IPS DF 6.9 (cell line): ENCODE data around the gene VEPH1.

Experiments used
- DNase-seq: peaks from one replicate; pipeline ENCODE4 v3.0.0-alpha.2; 2013; ENCODE audit warnings: low read depth, low spot score
- H3K27ac ChIP-seq: one replicate; pipeline ENCODE4 v1.5.1; 2013; ENCODE audit warnings: low read length, control low read depth
- H3K27me3 ChIP-seq: 2 replicates; pipeline ENCODE4 v1.6.1; 2013; ENCODE audit warnings: mild to moderate bottlenecking, low read length; ENCODE audit not compliant: control insufficient read depth, insufficient read depth
- H3K36me3 ChIP-seq: 2 replicates; pipeline ENCODE4 v1.6.1; 2013; ENCODE audit warnings: low read length; ENCODE audit not compliant: control insufficient read depth, insufficient read depth
- H3K4me1 ChIP-seq: 2 replicates; pipeline ENCODE4 v1.6.1; 2013; ENCODE audit warnings: low read length; ENCODE audit not compliant: control insufficient read depth, insufficient read depth
- H3K4me3 ChIP-seq: 2 replicates; pipeline ENCODE4 v1.5.1; 2013; ENCODE audit warnings: mild to moderate bottlenecking, low read length
- H3K9me3 ChIP-seq: 2 replicates; pipeline ENCODE4 v1.6.1; 2013; ENCODE audit warnings: low read length, inconsistent platforms; ENCODE audit not compliant: control insufficient read depth, insufficient read depth
- WGBS: extraction: QIAGEN DNeasy Blood & Tissue Kit; methylation state at CpG from one replicate; pipeline ENCODE4 v1.1.7; 2013; ENCODE audit warnings: mixed read lengths, missing lambda C conversion rate; ENCODE audit not compliant: insufficient read length, insufficient coverage; 5-methylcytosine and 5-hydroxymethylcytosine counted together

VEPH1 gene

DNA sequence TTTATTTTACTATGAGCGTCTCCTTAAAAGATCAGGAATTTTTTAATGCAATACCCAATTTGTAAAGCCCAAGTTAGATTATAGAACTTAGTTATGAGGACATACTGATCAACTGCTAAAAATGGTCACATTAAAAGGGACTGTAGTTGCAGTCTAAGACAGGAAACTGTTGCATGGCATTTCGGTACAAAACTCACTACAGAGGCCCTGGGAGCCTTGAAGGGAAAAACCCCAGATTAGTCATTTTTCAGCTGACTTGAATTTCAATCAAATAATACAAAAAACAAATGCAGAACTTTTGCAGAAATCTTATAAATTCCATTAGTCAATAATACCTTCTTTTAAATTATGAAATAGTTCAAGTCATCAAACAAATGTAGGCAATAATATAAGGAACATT, 73.5 kb downstream of the VEPH1 start:
- no CpG with 5 or more reads among the region's 2 CpGs for WGBS
- Histone ChIP-seq H3K27ac (no peak overlapping the region), H3K27me3 (no peaks in the 10 kb centered on the region), H3K36me3 (no peaks in the 10 kb centered on the region), H3K4me1 (no peaks in the 10 kb centered on the region), H3K9me3 (no peaks in the 10 kb centered on the region), H3K4me3 (no peak overlapping the region)
- no peak for DNase-seq

DNA sequence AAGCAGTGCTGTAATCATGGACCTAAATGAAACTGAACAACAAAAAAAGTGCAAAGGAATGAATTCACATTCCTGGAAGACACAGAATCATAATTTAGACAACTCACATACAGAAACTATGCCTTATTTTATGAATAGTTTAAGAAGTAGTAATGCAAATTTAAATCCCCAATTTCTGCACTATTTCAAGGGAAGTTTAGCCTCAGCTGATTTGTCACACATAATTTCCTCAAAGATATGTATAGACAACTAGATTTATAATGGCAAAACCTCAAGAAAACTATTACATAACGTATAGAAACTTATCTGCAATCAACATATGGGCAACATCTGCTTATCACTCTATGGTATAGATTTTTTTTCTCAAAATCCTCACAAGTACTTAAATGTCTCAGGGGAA, 74.4 kb downstream of the VEPH1 start:
- WGBS, result no CpG with 5 or more reads among the region's 1 CpG
- H3K36me3 ChIP-seq, result no peaks in the 10 kb centered on the region
- H3K4me1 ChIP-seq, result no peaks in the 10 kb centered on the region
- no peak for DNase-seq
- H3K27me3 ChIP-seq, result no peaks in the 10 kb centered on the region
- no peak overlapping the region for H3K27ac ChIP-seq
- H3K4me3 ChIP-seq, result no peak overlapping the region
- H3K9me3 ChIP-seq, result no peaks in the 10 kb centered on the region

DNA sequence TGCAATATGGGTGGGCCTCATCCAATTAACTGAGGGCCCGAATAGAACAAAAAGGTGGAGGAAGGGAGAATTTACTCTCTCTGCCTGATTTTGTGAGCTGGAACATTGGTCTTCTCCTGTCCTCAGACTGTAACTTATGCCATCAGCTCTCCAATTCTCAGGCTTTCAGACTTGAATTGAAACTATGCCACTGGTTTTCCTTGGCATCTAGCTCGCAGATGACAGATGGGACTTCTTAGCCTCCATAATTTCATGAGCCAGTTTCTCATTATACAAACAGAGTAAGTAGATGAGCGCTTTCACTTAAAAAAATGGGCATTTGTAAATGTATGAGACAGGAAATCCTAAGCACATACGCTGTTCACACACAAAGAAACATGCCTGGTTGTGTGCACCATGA, 75.3 kb downstream of the VEPH1 start:
- no peak for DNase-seq
- Histone ChIP-seq H3K36me3 (no peaks in the 10 kb centered on the region), H3K4me3 (no peak overlapping the region), H3K9me3 (no peaks in the 10 kb centered on the region), H3K4me1 (no peaks in the 10 kb centered on the region), H3K27ac (no peak overlapping the region), H3K27me3 (no peaks in the 10 kb centered on the region)
- WGBS, result no CpG with 5 or more reads among the region's 4 CpGs

DNA sequence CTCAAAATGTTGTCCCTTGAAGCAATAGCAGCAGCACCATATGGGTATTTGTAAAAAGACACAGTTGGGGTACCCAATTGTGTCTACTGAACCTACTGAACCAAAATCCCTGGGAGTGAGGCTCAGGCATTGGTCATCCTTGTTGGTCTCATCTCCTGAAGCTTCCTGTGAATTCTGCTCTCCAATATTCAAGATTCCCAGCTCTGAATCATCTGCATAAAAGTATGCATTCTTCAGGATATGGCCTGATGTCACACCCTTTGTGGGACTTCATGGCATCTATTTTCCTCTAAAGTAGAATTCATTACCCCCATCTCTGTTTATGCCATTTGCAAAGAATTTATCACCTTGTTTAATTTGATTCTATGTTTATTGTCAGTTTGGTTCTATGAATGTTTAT, 79.9 kb downstream of the VEPH1 start:
- no peak for DNase-seq
- Histone ChIP-seq H3K27ac (no peak overlapping the region), H3K27me3 (no peaks in the 10 kb centered on the region), H3K4me3 (no peak overlapping the region), H3K36me3 (no peaks in the 10 kb centered on the region), H3K4me1 (no peaks in the 10 kb centered on the region), H3K9me3 (no peaks in the 10 kb centered on the region)

DNA sequence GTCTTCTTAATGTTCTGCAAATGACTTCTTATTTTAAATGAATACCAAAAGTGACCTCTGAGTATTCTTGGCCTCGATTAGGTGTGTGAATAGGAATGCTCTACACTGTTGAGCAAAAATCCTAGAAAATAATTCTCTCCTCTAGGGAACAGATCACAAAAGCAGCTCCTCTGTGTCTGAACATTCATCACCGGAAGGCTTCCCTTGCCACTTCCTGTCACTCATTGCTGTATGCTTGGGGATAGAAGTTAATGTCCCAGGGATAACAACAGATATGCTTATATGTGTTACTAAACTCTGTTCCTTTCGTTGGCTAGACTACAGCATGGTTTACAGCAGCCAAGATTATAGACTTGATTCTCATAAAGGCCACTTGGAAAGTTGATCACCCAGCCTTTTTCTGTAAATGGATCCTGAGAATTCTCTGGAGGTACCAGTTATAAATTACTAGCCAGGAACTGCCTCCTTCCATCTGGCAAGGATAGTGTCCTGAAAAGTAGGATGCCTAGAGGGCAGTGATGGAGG, 82.5 kb downstream of the VEPH1 start:
- Histone ChIP-seq H3K36me3 (no peaks in the 10 kb centered on the region), H3K4me1 (no peaks in the 10 kb centered on the region), H3K27me3 (no peaks in the 10 kb centered on the region), H3K9me3 (no peaks in the 10 kb centered on the region), H3K27ac (no peak overlapping the region), H3K4me3 (no peak overlapping the region)
- no CpG with 5 or more reads among the region's 3 CpGs for WGBS
- no peak for DNase-seq

DNA sequence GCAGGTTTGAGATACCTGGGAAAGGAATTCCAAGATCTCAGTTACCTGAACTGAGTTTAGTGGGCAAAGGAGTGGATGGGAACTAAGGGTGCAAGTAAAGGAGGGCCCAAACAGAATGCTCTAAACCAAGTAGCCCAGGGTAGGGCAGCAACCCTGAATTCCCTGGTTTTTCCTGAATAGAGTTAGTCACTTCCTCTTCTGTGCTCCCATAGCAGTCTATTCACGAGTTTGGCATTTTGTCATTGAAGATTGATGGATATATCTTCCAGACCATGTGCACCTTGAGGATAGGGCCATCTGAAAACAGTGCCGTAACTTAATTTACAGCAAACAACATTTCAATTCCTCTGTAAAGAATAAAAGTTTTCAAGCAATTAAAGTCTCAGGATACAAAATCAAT, 85.1 kb downstream of the VEPH1 start:
- Histone ChIP-seq H3K4me1 (no peaks in the 10 kb centered on the region), H3K36me3 (no peaks in the 10 kb centered on the region), H3K27me3 (no peaks in the 10 kb centered on the region), H3K27ac (no peak overlapping the region), H3K9me3 (no peaks in the 10 kb centered on the region), H3K4me3 (no peak overlapping the region)
- DNase-seq, result no peak
- no CpG with 5 or more reads among the region's 2 CpGs for WGBS

DNA sequence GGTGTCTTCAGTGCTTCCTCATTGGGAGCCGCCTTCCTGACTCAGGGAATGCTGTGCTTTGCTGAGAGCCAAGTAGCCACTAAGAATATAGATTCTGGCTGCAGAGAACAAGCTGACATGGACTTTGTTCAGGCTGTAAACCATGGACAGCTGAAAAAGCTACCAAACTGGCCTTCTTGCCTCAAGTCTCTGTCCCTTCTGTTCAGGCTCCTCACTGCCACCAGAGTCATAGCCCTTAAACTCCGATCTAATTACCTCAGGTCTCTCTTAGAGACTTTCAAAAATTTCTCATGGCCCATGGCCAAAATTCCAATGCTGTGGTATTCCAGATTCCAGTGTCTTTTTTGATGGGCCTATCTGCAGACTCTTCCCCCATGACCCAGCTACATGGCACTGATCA, 86.0 kb downstream of the VEPH1 start:
- Histone ChIP-seq H3K4me1 (no peaks in the 10 kb centered on the region), H3K9me3 (no peaks in the 10 kb centered on the region), H3K27ac (no peak overlapping the region), H3K36me3 (no peaks in the 10 kb centered on the region), H3K27me3 (no peaks in the 10 kb centered on the region), H3K4me3 (no peak overlapping the region)
- WGBS, result no CpG with 5 or more reads among the region's 2 CpGs
- no peak for DNase-seq

DNA sequence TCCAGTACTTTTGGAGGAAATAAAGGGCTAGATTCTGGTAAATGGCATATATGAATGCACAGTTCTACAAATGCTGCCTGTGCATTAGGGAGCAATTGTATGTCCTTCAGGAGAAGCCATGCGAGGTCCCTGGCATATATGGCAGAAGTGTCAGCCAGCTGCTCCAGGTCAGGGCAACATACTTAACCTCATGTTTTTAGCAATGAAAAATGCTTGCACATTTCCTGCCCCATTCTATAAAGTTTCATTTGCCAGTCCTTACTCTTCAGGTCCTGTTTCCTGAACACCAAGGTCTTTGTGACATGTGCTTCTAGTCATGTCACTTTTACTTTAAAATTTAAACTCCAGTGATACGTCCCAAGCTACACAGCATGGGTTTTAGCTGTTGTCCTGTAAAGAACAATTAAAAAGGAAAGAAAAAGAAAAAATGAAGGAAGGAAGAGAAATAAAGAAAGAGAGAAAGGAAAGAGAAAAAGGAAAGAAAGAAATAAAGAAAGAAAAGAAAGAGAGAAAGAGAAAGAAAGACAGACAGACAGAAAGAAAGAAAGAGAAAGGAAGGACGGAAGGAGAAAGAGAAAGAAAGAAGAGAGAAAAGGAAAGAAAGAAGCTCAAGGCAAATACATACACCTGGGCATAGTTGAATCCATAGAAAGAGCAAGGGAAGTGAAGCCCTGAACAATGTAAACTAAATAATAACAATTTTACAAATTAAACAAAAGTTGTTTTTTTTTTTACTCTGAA, 86.7 kb downstream of the VEPH1 start:
- no peak overlapping the region for H3K4me3 ChIP-seq
- H3K27me3 ChIP-seq, result no peaks in the 10 kb centered on the region
- H3K36me3 ChIP-seq, result no peaks in the 10 kb centered on the region
- no peak overlapping the region for H3K27ac ChIP-seq
- no peaks in the 10 kb centered on the region for H3K9me3 ChIP-seq
- DNase-seq, result no peak
- no peaks in the 10 kb centered on the region for H3K4me1 ChIP-seq
- no CpG with 5 or more reads among the region's 3 CpGs for WGBS

DNA sequence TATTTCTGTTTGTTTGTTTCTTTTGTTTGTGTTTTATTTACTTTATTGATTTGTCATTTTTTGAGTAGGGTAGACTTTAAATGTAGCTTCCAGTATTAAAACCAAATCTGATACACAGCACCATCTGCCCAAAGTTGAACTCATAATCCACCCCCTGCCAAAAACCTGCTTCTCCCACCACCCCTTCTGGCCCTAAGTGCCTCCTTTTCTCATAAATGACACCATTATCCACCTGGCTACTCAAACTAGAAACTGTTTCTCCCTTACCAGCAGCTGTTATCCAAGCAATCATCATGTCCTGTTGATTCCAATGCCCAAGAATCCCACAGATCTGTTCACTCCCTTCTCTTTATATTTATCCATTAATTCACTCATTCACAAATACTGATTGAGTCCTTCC, 88.4 kb downstream of the VEPH1 start:
- H3K4me1 ChIP-seq, result no peaks in the 10 kb centered on the region
- no peaks in the 10 kb centered on the region for H3K27me3 ChIP-seq
- H3K36me3 ChIP-seq, result no peaks in the 10 kb centered on the region
- no peak overlapping the region for H3K27ac ChIP-seq
- H3K4me3 ChIP-seq, result no peak overlapping the region
- DNase-seq, result no peak
- H3K9me3 ChIP-seq, result no peaks in the 10 kb centered on the region

DNA sequence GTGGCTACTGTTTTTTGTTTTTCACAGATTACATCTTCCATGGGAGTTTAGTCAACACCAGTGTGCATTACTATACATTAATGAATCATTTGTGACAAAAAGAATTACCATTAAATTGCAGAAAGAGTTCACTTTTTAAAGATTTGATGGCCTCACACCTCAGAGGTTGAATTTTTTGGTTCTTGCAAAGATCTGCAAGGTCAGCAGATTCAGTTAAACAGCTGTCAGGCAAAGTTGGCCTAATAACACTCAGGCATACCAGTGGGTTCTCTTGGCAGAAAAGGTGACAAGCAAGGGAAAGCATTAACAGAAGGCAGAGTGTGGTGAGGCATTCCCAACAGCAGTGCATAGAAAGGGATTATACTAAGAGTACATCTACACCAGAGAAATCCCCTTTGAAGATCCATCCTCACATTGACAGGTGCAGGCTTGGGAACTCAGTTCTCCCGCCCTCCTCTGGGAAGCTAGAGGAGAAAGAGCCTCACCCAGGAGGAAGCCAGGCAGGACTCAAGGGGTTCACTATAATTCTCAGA, 90.8 kb downstream of the VEPH1 start:
- WGBS, result no CpG with 5 or more reads among the region's 1 CpG
- no peaks in the 10 kb centered on the region for H3K9me3 ChIP-seq
- H3K27ac ChIP-seq, result no peak overlapping the region
- H3K4me3 ChIP-seq, result no peak overlapping the region
- DNase-seq, result no peak
- H3K27me3 ChIP-seq, result no peaks in the 10 kb centered on the region
- H3K4me1 ChIP-seq, result no peaks in the 10 kb centered on the region
- no peaks in the 10 kb centered on the region for H3K36me3 ChIP-seq

DNA sequence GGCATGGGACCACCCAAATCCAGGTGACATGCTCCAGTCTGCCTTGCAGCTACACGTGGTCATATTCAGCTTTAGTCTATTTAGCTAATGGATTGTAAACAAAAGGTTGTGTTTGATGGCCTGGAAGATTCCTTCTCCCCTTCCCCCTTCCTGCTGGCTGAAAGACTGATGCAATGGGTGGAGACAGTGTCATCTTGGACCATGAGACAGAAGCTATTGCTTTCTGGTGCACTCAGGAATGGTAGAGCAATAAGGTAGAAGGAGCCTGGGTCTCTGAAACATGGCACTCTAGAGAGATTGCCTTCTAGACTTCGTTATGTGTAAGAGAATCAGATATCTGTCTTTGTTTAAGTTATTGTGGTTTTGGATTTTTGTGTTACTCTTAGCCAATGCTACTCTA, 92.3 kb downstream of the VEPH1 start:
- no peaks in the 10 kb centered on the region for H3K27me3 ChIP-seq
- H3K9me3 ChIP-seq, result no peaks in the 10 kb centered on the region
- no CpG with 5 or more reads among the region's 2 CpGs for WGBS
- H3K4me1 ChIP-seq, result no peaks in the 10 kb centered on the region
- H3K36me3 ChIP-seq, result no peaks in the 10 kb centered on the region
- DNase-seq, result no peak
- no peak overlapping the region for H3K4me3 ChIP-seq
- H3K27ac ChIP-seq, result no peak overlapping the region
